NCI-H2196 treated with DMSO at 0.1 percent for 48 hours (cell line): Measurements from ENCODE around the gene UQCC5.
A peak's percentile ranks its signal among the peaks of the same experiment; 100 is the strongest.

Experiments
- DNase-seq: peaks from one replicate; lab custom pipeline; 2025; ENCODE audit not compliant: unreplicated experiment; lab: John Stamatoyannopoulos, UW

The UQCC5 gene, protein sequence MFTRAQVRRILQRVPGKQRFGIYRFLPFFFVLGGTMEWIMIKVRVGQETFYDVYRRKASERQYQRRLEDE

GRCh38 chr3:52536369-52537164 lies at the start of gene UQCC5:
Gene UQCC5 (plus strand): TSS chr3:52536605. CDS start chr3:52536756, 151 bp downstream.
- DNase-seq, result peak; percentile 87

GRCh38 chr3:52487050-52487787 lies 49.2 kb upstream of the UQCC5 start:
- DNase-seq, result no peak

GRCh38 chr3:52487788-52488691 lies 48.4 kb upstream of the UQCC5 start:
- no peak for DNase-seq

DNA sequence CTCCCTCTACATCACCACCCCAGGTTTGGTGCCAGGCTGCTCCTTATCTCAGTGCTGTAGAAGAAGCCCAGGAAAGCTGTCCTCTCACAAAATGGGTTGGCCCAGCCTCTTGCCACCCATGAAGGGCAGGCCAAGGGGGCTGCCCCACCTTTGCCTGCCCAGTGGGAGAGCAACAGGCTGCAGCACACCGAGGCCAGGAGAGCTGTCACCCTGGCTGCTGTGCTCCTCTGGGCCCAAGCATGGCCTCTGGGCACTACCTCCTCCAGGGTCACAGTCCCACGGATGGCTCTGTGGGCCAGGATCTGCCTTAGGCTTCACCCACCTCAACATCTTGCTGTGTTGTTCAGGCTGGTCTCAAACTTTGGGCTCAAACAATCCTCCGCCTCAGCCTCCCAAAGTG lies 47.7 kb upstream of the UQCC5 start:
- no peak for DNase-seq

GRCh38 chr3:52489453-52489852 lies 47.0 kb upstream of the UQCC5 start:
- no peak for DNase-seq

DNA sequence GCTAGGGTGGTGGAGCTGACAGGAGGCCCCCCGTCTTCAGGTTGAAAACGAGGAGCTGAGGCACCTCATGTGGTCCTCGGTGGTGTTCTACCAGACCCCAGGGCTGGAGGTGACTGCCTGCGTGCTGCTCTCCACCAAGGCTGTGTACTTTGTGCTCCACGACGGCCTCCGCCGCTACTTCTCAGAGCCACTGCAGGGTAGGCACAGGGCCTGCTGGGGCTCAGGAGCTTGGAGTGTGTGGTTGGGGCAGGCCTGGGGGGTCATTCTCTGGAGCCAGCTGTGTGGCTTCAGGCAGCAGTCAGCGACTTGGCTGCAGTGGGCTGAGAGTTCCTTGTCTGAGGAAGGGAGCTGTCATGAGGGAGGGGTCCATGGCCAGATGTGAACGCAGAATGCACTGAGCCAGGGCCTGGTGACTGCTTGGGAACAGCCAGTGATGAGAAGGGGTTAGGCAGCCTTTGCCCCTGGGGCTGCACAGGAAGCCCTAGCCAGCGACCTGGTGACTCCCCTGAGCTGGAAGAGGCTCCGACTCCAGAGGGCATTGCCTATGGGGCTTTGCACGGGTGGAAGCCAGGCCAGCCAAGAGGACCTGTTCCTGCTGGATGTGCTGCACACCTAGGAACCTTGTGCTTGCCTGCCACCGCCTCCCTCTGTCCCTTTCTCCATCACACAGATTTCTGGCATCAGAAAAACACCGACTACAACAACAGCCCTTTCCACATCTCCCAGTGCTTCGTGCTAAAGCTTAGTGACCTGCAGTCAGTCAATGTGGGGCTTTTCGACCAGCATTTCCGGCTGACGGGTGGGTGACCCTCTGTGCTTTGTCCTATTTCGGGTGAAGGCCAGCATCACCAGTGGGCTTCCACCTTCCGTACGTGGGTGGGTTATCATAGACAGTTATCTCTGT lies 46.1 kb upstream of the UQCC5 start:
- DNase-seq, result no peak

DNA sequence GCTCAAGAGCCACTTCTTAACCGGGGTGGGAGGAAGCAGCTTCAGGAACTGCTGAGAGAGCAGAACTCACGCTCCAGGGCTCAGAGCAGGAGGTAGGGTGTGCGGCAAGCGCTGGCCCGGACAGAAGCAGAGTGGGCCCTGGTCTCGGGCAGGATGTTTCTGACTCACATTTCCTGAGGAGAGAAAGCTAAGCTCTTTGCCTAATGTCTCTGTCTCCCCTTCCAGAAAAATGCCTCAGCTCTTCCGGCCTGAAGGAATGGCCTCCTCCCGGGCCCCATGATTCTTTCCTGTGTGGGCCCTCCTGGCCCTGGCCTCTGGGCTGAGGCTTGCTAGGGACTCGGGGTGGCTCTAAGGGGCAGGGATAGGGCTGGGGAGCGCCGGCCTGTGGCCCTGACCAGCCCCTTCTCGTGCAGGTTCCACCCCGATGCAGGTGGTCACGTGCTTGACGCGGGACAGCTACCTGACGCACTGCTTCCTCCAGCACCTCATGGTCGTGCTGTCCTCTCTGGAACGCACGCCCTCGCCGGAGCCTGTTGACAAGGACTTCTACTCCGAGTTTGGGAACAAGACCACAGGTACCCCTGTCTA lies 45.4 kb upstream of the UQCC5 start:
- no peak for DNase-seq

DNA sequence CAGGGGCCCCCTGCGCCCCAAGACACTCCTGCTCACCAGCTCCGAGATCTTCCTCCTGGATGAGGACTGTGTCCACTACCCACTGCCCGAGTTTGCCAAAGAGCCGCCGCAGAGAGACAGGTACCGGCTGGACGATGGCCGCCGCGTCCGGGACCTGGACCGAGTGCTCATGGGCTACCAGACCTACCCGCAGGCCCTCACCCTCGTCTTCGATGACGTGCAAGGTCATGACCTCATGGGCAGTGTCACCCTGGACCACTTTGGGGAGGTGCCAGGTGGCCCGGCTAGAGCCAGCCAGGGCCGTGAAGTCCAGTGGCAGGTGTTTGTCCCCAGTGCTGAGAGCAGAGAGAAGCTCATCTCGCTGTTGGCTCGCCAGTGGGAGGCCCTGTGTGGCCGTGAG lies 44.3 kb upstream of the UQCC5 start:
- no peak for DNase-seq

DNA sequence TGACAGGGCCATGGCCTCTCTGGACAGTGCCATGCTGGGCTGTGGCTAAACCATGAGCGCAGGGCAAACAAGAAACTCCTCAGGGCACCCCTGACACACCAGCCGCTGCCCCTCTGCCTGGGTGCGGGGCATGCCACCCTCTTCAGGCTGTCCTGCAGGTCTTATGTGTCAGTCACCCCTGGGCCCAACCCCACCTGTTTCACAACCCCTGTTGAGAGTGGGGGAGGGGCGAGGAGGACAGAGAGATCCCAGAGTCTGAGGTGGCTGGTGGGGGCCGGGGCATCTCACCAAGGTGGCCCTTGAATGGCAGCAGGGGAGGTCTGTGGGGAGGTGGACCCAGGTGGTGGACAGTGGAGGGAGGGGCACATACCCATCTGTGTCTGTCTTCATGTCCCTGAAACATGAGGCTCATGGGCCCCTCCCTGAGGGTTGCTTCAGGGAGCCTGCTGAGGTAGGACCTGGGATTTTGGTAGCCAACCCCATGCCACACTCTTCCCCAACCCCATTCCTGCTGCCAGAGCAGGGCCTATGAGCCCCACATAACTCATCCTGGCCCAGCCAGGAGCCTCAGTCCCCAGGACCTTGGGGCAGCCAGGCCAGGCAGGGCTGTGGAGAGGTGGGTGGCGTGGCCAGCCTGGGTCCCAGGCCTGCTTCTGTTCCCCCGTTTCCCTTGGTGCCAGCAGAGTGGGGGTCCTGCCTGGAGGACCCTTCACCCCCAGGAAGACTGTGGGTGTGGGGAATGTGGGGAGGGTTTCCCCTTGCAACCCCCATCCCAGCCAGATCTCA lies 43.0 kb upstream of the UQCC5 start:
- no peak for DNase-seq

- DNase-seq, result no peak
Measured at GRCh38 chr3:52494445-52494844, 42.0 kb upstream of the UQCC5 start.

DNA sequence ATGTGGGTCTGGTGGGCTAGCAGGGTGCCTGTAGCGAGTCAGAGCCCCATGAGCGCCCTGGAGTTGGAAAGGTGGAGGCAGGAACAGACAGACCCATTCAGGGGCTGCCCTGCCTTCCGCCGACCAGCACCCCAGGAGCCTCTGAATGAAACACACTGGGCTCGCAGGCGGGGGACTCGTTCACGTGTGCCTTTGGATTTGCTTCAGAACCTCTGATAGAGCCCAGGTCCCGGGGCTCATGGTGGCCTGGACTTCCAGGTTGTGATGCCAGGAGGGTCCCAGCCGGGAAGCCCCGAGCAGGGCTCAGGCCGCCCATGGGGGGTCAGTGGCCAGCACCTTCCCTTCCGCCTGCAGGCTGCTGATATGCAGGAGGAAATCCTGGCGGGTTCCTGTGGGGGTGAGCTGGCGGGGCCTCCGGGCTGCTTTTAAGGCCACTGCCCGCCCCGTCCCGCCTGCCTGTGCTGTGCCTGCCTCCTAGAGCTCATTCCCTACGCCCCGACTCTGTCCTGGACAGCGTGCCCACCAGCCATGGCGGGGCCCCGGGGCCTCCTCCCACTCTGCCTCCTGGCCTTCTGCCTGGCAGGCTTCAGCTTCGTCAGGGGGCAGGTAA lies 41.4 kb upstream of the UQCC5 start, which contains the start of gene STAB1:
Gene STAB1, plus strand, starts transcription at position 453 of the 610 bp plus-strand sequence. Its CDS starts 76 bp downstream, at position 529.
- no peak for DNase-seq

GRCh38 chr3:52495777-52496602 lies 40.4 kb upstream of the UQCC5 start:
- DNase-seq, result no peak

DNA sequence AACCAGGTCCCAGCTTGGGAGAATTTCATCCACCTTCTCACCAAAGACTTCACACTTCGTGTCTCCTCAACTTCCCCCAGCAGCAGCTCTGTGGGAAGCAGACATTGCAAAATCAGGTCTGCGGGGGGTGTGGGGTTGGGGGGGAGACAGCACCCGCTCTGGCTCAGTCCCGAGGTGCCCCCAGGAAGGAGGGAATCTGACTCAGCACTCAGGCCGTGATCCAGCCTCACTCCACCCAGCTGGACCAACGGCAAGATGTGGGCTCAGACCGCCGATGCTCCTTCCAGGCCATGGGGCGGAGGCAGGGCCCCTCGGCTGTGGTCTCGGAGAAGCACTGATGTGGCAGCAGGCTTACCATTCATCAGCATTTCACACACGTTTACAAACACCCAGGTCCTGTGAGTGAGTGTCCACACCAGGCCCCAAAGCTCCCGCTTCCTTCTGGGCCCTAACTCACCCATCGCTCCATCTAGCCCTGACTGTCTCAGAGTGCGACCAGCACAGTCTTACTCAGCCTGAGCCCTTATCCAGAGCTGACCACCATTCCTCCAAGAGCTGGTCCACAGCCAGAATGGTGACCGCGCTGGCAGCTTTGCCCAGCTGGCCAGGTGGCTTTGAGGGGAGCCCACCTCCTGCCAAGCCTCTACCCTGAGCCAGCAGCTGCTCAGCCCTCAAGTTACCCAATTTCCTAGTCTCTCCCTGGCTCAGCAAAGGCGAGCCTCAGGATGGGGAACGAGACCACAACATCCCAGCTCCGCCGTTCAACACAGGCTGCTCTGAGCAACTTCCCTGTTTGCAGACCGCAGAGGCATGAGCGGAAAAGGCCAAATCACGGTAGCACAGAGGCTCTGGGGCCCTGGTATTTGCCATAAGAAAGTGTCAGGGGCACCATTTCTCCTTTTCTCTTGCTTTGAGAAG lies 38.0 kb upstream of the UQCC5 start:
- DNase-seq, result no peak

- no peak for DNase-seq
Measured at GRCh38 chr3:52501046-52501445, 35.4 kb upstream of the UQCC5 start.

GRCh38 chr3:52502001-52502400 lies 34.4 kb upstream of the UQCC5 start:
- DNase-seq, result no peak

DNA sequence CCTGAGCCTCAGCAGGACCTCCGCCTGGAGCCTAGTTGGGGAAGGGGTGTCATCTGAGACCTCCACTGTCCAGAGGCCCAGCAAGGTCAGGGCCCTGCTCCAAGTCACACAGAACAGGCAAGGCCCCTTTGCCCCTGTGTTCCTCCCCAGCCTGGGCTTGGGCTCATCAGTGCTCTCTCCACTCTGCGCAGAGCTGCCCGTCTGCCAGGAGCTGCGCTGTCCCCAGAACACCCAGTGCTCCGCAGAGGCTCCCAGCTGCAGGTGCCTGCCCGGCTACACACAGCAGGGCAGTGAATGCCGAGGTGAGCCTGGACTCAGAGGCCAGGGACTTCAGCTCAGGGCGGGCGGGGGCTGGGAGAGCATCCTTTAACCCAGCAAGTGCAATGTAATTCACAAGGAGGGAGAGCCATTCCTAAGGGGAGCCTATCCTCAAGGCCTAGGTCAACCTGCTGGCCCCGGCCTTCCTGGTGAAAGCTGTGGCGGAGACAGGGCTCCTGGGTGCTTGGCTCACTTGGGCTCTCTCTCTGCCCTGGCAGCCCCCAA lies 33.5 kb upstream of the UQCC5 start:
- no peak for DNase-seq
